Stimulated activated CD8-positive, alpha-beta memory T cell treated with anti-CD3 and anti-CD28 coated beads, Interleukin-15, amount 100 ng/mL, for 4 hours (primary cell): ENCODE results near the gene CTNNA3.
"Not testable (repeated sequence)": the region's sequence is repeated elsewhere in the genome, so short reads cannot be mapped to it uniquely, and the experiment has no call there.

Experiments
- DNase-seq, 2 donors: peaks; one replicate each; pipeline ENCODE4 v3.0.0-alpha.2; 2020; ENCODE audit warnings: low read depth in 2 of 2

The CTNNA3 gene

DNA sequence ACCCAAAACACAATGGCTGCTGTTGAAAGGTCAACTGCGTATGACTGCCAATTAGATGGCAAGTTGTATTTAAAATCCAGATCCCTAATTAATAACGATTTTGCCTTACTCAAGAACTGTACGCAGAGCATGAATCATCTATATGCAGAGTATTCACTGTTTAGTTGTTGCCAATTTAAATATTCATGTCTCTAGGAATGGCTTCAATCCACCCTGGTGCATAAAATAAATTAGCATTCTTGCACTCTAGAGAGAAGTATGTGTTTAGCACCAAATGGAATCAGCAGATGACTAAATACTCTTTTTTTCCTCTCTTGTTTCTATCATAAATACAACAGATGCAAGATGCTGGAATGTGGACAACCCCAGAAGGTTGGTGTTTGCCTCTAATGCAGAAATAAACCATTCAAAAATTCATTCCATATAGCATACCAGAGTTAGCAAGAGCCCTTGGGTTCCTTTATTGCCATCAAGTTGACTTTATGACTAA, 449.9 kb downstream of the CTNNA3 start:
- DNase-seq = no peak

DNA sequence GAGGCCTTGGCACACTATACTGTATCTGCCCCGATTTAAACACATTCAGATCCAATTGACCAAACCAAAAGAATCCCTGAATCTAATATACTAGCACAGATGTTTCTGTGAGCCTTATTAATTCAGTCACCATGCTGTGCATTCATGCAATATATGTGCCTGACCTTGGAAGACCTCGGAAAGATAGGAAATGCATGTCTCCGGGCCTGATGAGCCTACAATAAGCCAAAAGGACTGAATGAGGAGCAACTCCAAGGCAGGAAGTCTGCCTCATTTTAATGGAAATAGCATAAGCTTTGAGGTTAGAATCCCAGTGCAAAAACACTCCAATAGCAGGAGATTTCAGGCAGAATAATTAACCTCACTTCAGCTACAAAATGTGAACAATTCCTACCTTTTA, 453.5 kb downstream of the CTNNA3 start:
- no peak for DNase-seq

DNA sequence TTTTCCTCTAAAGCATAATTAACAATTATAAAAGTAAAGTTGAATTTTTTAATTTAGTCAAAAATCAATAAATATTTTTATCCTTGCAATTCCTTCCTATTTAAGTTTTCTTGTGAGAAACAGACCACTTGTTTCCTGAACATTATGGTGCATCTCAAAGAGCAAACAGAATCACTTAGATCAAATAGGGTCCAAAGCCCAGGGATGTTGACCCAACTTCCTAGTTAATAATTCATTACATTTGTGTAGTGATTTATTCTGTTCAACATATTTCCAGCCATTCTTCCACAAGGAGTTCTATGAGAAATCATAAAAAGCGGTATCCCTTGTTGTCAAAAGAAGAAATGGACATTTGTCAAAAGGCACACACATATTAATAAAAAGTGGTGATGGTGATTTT, 454.5 kb downstream of the CTNNA3 start:
- no peak for DNase-seq

DNA sequence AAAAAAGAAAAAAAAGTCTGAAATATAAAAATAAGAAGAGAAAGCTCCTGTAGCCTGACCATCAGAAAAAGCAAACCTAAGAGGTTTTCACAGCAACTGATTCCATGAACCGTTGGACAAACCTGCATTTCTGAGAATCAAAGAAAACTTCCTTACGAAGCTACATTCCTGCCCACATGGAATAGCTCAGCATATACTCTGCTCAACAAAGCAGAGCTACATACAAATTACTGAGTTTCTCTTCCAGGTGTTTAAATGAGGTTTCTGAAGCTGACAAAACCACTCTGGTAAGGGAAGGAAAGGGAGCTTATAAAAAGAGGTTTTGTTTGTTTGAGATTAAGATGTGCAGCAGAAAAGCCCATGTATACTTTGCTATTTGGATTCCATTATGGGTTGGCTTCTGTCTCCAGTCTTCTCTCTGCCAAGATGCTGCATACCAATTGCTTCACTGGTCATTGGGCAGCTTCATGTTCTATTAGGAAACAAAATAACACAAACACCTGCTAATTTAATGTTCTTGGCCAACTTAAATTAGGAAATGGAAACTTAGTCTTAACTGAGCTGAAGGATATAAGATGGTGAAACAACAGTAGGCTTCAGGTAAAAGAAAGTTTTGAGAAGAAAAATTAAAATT, 456.0 kb downstream of the CTNNA3 start:
- no peak for DNase-seq

DNA sequence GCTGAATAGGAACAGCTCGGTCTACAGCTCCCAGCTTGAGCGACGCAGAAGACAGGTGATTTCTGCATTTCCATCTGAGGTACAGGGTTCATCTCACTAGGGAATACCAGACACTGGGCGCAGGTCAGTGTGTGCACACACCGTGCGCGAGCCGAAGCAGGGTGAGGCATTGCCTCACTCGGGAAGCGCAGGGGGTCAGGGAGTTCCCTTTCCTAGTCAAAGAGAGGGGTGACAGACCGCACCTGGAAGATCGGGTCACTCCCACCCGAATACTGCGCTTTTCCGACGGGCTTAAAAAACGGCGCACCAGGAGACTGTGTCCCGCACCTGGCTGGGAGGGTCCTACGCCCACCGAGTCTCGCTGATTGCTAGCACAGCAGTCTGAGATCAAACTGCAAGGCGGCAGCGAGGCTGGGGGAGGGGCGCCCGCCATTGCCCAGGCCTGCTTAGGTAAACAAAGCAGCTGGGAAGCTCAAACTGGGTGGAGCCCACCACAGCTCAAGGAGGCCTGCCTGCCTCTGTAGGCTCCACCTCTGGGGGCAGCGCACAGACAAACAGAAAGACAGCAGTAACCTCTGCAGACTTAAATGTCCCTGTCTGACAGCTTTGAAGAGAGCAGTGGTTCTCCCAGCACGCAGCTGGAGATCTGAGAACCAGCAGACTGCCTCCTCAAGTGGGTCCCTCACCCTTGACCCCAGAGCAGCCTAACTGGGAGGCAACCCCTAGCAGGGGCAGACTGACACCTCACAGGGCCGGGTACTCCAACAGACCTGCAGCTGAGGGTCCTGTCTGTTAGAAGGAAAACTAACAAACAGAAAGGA, 465.1 kb downstream of the CTNNA3 start:
- not testable (repeated sequence) for DNase-seq

DNA sequence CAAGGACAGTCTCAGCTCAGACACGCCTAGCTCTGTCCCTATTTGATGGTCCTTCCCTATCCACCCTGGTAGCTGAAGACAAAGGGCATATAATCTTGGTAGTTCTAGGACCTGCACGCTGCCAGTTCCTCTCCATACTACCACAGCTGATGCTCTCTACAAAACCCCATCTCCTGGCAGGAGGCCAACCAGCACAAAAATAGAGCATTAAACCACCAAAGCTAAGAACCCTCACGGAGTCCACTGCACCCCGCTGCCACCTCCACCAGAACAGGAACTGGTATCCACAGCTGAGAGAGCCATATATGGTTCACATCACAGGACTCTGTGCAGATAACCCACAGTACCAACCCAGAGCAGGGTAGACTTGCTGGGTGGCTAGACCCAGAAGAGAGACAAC, 470.8 kb downstream of the CTNNA3 start:
- DNase-seq = no peak

DNA sequence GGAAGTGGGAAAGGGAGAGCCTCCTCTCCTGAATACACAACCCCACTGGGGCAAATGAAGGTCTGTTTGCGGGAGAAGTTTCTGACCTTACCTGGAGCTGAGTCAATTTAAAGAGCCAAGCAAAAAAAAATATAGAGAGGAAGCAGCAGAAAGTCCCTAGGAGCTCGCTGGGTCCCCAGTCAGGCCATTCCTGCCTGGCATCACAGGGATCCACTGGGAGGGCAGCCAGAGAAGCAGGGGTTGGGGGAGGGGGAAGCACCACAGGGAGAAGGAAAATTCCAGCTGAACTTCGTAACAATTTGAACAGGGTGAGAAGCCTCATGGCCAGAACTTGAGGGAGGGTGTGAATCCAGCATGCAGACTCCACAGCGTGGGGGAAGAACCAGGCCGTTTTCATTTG, 471.4 kb downstream of the CTNNA3 start:
- no peak for DNase-seq

DNA sequence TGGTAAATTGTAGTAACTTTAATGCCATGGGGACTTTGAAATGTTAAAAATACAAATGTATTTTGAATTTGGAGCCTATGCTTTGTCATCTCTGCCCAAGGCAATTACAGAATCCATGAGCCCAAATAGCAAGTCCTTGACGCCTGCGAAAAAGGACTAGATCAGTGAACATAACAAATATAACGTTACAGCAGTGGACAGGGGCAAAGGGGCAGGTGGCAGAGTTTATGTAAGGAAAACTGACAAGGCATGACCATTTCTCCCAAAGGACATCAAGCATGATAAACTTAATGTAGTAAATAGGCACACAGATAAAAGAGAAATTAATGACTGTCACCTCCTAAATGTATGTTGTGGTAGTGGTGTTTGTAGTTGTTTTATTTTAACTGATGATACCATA, 473.1 kb downstream of the CTNNA3 start:
- DNase-seq = no peak

DNA sequence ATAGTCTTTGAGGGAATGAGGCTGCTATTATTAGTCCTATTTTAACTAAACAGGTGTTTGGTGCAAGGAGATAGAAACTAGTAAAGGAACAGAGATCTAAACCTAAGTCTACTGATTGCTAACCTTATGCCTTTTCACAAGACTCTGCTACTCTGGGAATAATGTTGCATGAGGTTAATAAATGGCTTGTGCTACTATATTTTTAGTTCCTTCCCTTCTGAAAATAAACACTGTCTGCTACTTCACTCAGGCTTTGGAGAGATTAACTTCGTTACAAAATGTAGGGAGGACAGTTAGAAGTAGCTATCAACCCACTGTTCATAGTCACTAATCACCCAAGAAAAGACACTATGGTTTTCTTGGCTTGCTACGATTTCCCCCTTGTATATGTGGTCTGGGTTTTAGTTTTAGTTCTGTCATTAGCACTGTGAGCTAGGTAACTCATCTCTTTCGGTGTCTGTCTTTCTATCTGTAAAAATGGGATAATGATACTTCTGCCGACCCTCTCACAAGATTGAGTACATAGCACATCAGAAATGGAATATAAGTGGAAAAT, 474.0 kb downstream of the CTNNA3 start:
- no peak for DNase-seq

DNA sequence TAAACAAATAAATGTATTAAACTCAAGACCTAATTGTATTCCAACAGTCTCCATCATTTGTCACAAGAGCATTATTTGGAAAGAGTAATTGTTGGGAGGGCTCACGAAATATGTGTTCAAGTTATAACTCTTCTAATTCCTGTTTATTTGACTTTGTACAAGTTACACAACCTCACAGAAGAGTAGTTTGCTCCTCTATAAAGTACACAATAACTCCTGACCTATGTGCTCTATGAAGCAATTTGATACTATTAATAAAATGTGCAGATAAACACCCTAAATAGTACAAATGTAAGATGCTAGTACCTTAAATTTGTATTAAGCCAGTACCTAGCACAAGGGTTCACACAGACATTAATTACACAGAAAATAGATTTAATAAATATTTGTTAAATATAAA, 484.3 kb downstream of the CTNNA3 start:
- no peak for DNase-seq

DNA sequence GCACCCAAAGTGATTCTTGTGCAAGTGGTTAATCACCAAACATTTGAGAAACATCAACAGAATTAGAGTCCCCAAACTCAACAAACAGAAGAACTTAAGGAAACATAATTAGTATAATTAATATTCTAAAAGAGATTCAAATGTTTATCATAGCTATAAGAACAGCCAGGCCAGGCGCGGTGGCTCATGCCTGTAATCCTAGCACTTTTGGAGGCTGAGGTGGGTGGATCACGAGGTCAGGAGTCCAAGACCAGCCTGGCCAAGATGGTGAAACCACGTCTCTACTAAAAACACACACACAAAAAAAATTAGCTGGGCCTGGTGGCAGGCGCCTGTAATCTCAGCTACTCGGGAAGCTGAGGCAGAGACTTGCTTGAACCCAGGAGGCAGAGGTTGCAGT, 488.1 kb downstream of the CTNNA3 start:
- DNase-seq = not testable (repeated sequence)

DNA sequence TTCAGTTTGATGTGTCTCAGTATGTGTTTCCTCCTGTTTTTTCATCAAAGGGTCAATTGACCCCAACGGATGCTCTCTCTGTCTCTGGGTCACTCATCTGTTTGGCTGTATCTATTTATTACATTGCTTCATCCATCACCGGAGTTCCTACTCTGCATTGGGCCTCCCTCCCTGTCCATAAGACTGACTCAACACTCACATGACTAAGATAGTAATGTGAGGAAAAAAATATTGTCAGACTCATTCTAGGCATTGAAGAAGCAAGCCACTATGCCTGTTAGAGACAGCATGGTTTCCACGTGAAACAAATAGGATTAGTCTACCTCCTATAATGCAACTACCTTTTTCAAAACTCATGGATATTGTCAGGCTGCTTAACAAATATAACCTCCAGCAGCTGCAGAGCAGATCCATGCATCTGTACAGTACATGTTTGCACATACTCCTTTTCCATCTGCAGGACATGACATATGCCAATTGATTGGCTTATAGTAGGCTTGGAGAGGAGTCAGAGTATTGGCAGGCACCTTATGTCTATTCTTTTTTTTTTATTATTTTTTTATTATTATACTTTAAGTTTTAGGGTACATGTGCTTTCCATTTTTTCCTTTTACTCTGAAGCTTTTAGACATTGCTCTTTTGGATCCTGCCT, 495.0 kb downstream of the CTNNA3 start:
- DNase-seq = no peak

DNA sequence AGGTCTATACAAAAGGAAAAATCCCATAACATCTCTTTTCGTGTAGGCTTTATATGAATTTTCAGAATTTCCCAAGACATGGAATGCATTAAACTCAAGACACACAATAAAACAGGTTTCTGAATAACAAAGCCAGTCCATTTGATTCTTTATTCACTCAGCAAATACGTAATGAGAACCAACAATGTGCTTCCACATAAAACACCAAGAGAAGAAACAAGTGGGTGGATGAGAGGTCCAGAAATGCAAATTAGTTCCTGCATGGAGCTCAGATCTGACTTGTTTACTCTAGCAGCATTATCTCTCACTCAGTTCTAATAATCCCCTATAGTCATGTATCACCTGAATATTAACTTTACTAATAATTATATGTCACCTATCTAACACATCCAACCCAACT, 520.6 kb downstream of the CTNNA3 start:
- no peak for DNase-seq

DNA sequence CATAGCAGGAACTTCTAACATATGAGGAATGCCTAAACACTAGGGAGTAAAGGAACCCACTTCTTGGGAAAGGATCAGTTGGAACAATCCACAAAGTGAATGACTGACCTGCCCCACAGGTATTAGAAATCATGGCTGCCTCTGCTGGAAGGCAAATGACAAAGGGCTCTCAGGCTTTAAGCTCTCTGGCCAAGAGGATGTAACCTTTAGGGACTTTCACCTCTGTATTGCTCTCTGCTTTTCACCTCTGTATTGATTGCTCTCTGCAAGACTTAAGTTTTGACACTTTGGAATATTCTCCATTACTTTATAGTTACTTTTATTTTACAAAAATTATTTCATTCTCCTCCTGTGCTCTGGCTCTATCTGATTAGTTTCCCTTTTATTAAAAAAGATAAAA, 522.2 kb downstream of the CTNNA3 start:
- no peak for DNase-seq

DNA sequence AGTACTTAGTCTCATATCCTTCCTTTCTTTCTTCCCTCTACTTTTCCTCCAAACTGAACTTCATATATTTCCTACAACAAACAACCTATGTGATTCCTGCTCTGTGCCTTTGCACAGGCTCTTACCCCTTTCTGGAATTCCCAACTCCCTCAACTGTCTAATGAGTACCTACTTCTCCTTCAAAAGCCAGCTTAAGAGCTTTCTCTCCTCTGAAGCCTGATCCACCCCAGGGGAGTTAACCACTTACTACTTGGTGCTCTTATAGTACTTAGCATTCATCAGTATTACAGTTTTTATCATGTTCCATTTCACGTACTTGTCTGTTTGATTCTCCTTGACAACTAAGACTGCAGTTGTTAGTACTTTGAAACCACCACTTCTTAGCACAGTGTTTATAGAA, 524.0 kb downstream of the CTNNA3 start:
- DNase-seq = no peak

DNA sequence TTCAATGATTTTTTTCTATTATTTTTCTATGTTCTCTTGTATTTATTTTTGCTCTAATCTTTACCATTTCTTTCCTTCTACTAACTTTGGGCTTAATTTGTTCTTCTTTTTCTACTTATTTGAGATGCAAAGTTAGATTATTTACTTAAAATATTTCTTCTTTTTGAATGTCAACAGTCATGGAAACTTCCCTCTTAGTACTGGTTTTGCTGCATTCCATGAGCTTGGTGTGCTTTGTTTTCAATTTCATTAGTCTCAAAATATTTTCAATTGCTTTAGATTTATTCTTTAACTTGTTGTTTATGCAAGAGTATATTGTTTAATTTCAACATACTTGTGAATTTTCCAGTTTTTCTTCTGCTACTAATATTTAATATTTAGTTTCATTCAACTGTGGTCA, 539.8 kb downstream of the CTNNA3 start:
- no peak for DNase-seq

DNA sequence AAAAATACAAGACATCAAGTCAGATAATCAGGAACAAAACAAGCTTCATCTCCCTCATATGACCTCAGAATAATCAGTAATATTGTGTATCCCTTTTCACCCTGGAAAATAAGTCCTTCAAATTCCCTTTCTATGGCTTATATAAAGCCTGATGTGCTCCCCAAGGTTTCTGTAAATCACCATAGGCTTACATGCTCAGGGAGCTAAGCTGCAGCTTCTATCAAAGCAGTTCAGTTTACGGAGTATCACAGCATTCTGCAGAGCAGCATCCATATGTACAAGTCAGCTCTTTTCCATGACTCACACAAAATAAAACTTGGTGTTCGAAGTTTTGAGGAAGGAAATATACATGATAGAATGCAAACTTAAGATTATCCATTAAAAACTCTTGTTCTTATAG, 544.5 kb downstream of the CTNNA3 start:
- DNase-seq = no peak

DNA sequence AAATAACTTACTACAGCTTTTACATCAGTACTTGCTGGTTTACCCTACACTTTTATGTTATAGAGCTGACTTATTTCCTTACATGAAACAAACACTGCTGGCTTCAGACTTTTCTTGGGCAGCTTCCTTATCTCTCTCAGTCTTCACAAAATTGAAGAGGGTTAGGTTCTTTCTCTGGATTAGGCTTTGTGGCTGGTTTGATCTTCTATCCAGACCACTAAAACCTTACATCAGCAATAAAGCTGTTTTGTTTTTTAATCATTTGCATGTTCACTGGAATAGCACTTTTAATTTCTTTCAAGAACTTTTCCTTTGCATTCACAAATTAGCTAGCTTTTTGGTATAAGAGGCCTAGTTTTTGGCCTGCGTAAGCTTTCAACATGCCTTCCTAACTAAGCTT, 551.5 kb downstream of the CTNNA3 start:
- no peak for DNase-seq

DNA sequence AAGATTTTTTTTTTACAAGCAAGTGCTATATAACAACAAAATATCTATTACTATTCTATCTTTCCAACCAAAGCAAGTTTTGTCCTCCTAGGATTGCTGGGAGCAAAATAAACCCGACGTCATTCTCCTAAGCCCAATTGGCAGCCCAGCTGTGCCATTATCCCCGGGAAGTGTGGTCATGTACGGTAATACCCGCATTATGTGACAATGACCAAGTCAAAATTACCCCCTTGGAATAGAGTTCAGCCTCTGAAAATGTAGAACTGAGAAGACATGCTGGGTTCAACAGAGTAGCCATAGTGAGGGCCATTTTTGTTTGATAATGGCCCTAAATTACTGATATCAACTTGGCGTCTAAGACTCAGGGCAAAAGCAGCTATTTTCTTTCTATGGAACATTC, 554.7 kb downstream of the CTNNA3 start:
- no peak for DNase-seq

DNA sequence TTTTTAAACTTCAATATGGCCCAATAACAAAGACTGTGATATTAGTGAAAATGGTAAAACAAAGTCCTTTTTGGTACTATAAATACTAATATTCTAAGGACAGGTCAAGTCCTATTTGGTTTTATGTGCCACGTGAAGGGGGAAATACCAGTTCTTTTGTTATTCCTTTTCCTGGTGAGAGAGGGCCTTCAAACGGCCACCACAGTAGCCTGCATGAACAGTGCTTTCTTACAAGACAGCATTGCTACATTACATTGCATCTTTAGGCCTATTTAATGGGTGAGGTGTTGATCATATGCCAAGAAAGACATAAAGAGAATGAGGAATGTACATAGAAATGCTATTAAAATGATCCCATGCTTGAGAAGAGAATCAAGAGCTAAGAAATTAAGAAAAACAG, 555.4 kb downstream of the CTNNA3 start:
- DNase-seq = no peak

DNA sequence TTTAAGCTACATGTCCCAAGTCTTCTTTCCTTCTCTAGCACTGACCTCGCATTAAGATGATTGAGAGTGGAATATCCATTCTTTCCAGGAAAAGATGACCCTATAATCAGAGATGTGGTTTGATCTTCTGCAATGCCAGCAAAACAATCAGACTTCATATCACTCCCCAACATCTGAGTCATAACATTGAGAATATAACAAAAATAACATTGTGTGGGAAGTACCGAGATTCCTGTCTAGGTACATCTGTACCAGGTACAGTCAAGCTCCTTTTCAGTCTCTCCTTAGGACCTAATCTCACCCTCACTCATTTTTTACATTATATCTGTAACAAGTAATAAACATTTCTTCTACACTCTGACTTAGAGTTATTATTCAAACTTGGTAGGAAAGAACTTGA, 568.6 kb downstream of the CTNNA3 start:
- DNase-seq = no peak

DNA sequence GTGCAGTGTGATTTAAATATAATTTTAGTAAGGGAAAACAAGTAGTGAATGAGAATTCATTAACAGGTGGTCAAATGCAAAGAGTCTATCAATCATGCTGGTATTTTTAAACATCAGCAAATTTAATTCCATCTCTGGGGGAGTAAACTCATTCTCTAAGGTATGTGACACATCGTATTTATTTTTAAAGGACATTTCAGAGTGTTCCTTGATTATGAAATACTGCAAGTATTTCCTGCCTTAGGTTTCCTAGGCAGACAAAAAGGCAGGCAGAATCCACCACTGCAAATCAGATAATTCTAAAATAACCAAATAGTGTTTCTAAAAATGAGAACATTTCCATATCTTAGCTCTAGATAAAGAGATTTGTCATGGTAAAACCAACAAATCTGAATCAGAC, 576.3 kb downstream of the CTNNA3 start:
- DNase-seq = no peak

DNA sequence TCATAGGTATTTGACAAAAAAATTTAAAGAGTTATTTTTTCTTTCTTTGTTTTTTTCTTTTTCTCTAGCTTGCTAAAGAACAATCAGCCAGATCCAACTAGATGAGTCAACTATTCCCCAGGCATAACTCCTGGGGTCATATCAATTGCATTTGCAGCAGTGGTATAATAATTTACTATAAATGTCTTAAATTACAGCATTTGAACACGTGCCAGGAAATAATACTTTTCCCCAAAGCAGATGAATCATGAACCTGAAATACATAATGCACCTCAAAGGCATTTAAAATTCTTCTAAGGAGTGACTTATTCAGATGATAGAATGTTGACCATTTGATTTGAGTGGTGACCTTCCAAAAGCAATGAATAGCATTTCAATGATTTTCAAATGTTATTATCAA, 580.0 kb downstream of the CTNNA3 start:
- DNase-seq = no peak
